IPS DF 6.9 (cell line): Measurements from ENCODE around the gene JAKMIP3.

ENCODE experiments used
- DNase-seq: peaks from one replicate; pipeline ENCODE4 v3.0.0-alpha.2; 2013; ENCODE audit warnings: low read depth, low spot score
- H3K27ac ChIP-seq: one replicate; pipeline ENCODE4 v1.5.1; 2013; ENCODE audit warnings: low read length, control low read depth
- H3K27me3 ChIP-seq: 2 replicates; pipeline ENCODE4 v1.6.1; 2013; ENCODE audit warnings: mild to moderate bottlenecking, low read length; ENCODE audit not compliant: control insufficient read depth, insufficient read depth
- H3K36me3 ChIP-seq: 2 replicates; pipeline ENCODE4 v1.6.1; 2013; ENCODE audit warnings: low read length; ENCODE audit not compliant: control insufficient read depth, insufficient read depth
- H3K4me1 ChIP-seq: 2 replicates; pipeline ENCODE4 v1.6.1; 2013; ENCODE audit warnings: low read length; ENCODE audit not compliant: control insufficient read depth, insufficient read depth
- H3K4me3 ChIP-seq: 2 replicates; pipeline ENCODE4 v1.5.1; 2013; ENCODE audit warnings: mild to moderate bottlenecking, low read length
- H3K9me3 ChIP-seq: 2 replicates; pipeline ENCODE4 v1.6.1; 2013; ENCODE audit warnings: low read length, inconsistent platforms; ENCODE audit not compliant: control insufficient read depth, insufficient read depth
- WGBS: extraction: QIAGEN DNeasy Blood & Tissue Kit; methylation state at CpG from one replicate; pipeline ENCODE4 v1.1.7; 2013; ENCODE audit warnings: mixed read lengths, missing lambda C conversion rate; ENCODE audit not compliant: insufficient read length, insufficient coverage; 5-methylcytosine and 5-hydroxymethylcytosine counted together

The JAKMIP3 gene

GRCh38 chr10:132098539-132099388, 33.0 kb downstream of the JAKMIP3 start:
- H3K27ac ChIP-seq, result no peak overlapping the region
- no peak overlapping the region for H3K4me3 ChIP-seq
- no peaks in the 10 kb centered on the region for H3K27me3 ChIP-seq
- no peaks in the 10 kb centered on the region; the same call in 1 of the 2 replicates for H3K4me1 ChIP-seq
- H3K36me3 ChIP-seq, result no peaks in the 10 kb centered on the region
- H3K9me3 ChIP-seq, result no peaks in the 10 kb centered on the region
- no peak for DNase-seq
- no CpG with 5 or more reads among the region's 24 CpGs for WGBS

GRCh38 chr10:132099389-132100090, 33.8 kb downstream of the JAKMIP3 start:
- no peak overlapping the region for H3K27ac ChIP-seq
- WGBS, result no CpG with 5 or more reads among the region's 25 CpGs
- DNase-seq, result no peak
- H3K36me3 ChIP-seq, result no peaks in the 10 kb centered on the region
- no peaks in the 10 kb centered on the region for H3K27me3 ChIP-seq
- H3K4me1 ChIP-seq, result no peaks in the 10 kb centered on the region; the same call in 1 of the 2 replicates
- H3K9me3 ChIP-seq, result no peaks in the 10 kb centered on the region
- H3K4me3 ChIP-seq, result no peak overlapping the region

- Histone ChIP-seq H3K27me3 (no peaks in the 10 kb centered on the region), H3K36me3 (no peaks in the 10 kb centered on the region), H3K4me1 (no peaks in the 10 kb centered on the region; the same call in 1 of the 2 replicates), H3K4me3 (no peak overlapping the region), H3K9me3 (no peaks in the 10 kb centered on the region), H3K27ac (no peak overlapping the region)
- DNase-seq, result no peak
- no CpG with 5 or more reads among the region's 15 CpGs for WGBS
Measured at GRCh38 chr10:132100091-132100481, 34.3 kb downstream of the JAKMIP3 start.

- Histone ChIP-seq H3K27ac (no peak overlapping the region), H3K9me3 (no peaks in the 10 kb centered on the region), H3K36me3 (no peaks in the 10 kb centered on the region), H3K27me3 (no peaks in the 10 kb centered on the region), H3K4me1 (no peaks in the 10 kb centered on the region; the same call in 1 of the 2 replicates), H3K4me3 (no peak overlapping the region)
- no CpG with 5 or more reads among the region's 27 CpGs for WGBS
- no peak for DNase-seq
Measured at GRCh38 chr10:132100556-132101349, 35.0 kb downstream of the JAKMIP3 start.

- Histone ChIP-seq H3K4me3 (no peak overlapping the region), H3K4me1 (no peaks in the 10 kb centered on the region; the same call in 1 of the 2 replicates), H3K9me3 (no peaks in the 10 kb centered on the region), H3K27ac (no peak overlapping the region), H3K36me3 (no peaks in the 10 kb centered on the region), H3K27me3 (no peaks in the 10 kb centered on the region)
- no peak for DNase-seq
- no CpG with 5 or more reads among the region's 10 CpGs for WGBS
Measured at GRCh38 chr10:132101529-132101928, 35.8 kb downstream of the JAKMIP3 start.

- WGBS, result no CpG with 5 or more reads among the region's 23 CpGs
- no peaks in the 10 kb centered on the region; the same call in 1 of the 2 replicates for H3K4me1 ChIP-seq
- H3K27ac ChIP-seq, result no peak overlapping the region
- H3K27me3 ChIP-seq, result no peaks in the 10 kb centered on the region
- no peak for DNase-seq
- no peak overlapping the region for H3K4me3 ChIP-seq
- no peaks in the 10 kb centered on the region for H3K36me3 ChIP-seq
- no peaks in the 10 kb centered on the region for H3K9me3 ChIP-seq
Measured at GRCh38 chr10:132102071-132102716, 36.4 kb downstream of the JAKMIP3 start.

GRCh38 chr10:132102717-132103110, 37.0 kb downstream of the JAKMIP3 start:
- Histone ChIP-seq H3K4me3 (no peak overlapping the region), H3K4me1 (no peaks in the 10 kb centered on the region; the same call in 1 of the 2 replicates), H3K27ac (no peak overlapping the region), H3K36me3 (no peaks in the 10 kb centered on the region), H3K9me3 (no peaks in the 10 kb centered on the region), H3K27me3 (no peaks in the 10 kb centered on the region)
- no peak for DNase-seq
- no CpG with 5 or more reads among the region's 8 CpGs for WGBS

- Histone ChIP-seq H3K9me3 (no peaks in the 10 kb centered on the region), H3K27me3 (no peaks in the 10 kb centered on the region), H3K4me3 (no peak overlapping the region), H3K4me1 (no peaks in the 10 kb centered on the region; the same call in 1 of the 2 replicates), H3K36me3 (no peaks in the 10 kb centered on the region), H3K27ac (no peak overlapping the region)
- no peak for DNase-seq
- no CpG with 5 or more reads among the region's 7 CpGs for WGBS
Measured at GRCh38 chr10:132103116-132103910, 37.6 kb downstream of the JAKMIP3 start.

GRCh38 chr10:132104062-132104461, 38.3 kb downstream of the JAKMIP3 start:
- Histone ChIP-seq H3K27me3 (no peaks in the 10 kb centered on the region), H3K4me1 (no peaks in the 10 kb centered on the region; the same call in 1 of the 2 replicates), H3K9me3 (no peaks in the 10 kb centered on the region), H3K27ac (no peak overlapping the region), H3K36me3 (no peaks in the 10 kb centered on the region), H3K4me3 (no peak overlapping the region)
- no peak for DNase-seq
- no CpG with 5 or more reads among the region's 13 CpGs for WGBS
